ENCODE data around the gene ACOXL.

The ACOXL gene

DNA sequence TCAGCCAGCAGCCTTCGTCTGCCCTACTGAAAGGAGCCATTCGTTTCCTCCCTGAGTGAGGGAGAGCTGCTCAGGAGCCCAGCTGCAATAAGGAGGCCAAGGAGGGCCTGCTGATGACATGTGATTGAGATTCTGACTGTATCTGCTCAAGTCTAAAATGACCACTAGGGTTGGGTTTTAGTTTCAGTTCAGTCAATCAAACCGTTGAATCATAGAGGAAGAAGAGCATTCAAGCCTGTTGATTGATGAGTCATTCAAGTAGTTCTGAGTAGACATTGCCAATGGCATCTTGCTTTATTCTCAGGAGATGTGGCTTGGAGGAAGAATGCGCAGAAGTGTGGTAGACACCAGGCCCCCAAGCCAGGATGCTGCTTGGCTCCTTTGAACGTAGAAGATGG, 368.4 kb downstream of the ACOXL start:
- peak in 1 of 4 experiments; percentile 13 for DNase-seq (ENCODE audit: low read depth in 4 of 4, low spot score in 1 of 4)

- DNase-seq (ENCODE audit: low read depth in 4 of 4, low spot score in 1 of 4), result no peak
Measured at GRCh38 chr2:111101592-111101991, 369.2 kb downstream of the ACOXL start.

DNA sequence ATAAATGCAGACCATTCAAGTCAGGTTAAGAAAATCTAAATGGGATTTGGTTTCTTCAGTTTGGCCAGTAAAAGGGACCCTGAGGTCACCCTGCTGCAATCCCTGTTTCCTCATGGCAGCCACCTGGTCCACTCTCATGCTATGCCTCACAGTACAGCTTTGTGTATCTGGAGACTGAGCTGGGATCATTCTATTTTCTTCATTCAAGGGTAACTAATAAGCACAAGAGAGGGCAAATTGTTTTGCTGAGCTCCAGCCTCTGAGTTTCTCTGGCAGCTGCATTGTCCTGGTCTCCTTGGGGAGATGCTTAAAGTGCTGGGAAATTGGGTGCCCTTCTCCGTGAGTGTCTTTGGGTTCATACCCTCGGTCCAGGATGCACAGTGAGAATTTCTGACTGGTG, 369.8 kb downstream of the ACOXL start:
- DNase-seq (ENCODE audit: low read depth in 4 of 4, low spot score in 1 of 4), result no peak

GRCh38 chr2:111105926-111106325, 373.6 kb downstream of the ACOXL start:
- DNase-seq (ENCODE audit: low read depth in 4 of 4, low spot score in 1 of 4), result no peak

DNA sequence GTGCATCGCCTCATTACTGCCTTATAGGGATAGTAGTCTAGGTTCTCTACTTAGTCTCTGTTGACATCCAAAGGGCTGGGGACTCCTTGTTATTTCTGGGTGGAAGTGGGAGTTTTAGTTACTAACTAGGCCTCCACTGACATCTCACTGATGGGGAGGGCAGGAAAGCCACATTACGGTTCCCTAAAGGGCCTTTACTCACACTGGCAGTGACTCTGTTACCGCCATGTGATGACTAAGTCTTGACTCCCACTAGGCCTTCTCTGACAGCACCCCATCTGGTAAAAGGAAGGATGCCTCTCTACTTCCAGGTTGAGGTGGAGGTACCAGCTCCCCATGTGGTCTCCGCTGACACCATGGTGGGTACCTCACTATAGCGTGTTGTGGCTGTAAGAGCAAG, 374.3 kb downstream of the ACOXL start:
- DNase-seq (ENCODE audit: low read depth in 4 of 4, low spot score in 1 of 4), result peak in 1 of 4 experiments; percentile 5

GRCh38 chr2:111108745-111109271, 376.4 kb downstream of the ACOXL start:
- DNase-seq (ENCODE audit: low read depth in 4 of 4, low spot score in 1 of 4), result no peak

GRCh38 chr2:111111101-111111755, 378.9 kb downstream of the ACOXL start:
- peak in 2 of 4 experiments; percentile 7 to 13 for DNase-seq (ENCODE audit: low read depth in 4 of 4, low spot score in 1 of 4)

GRCh38 chr2:111113838-111114237, 381.5 kb downstream of the ACOXL start:
- DNase-seq (ENCODE audit: low read depth in 4 of 4, low spot score in 1 of 4), result no peak

DNA sequence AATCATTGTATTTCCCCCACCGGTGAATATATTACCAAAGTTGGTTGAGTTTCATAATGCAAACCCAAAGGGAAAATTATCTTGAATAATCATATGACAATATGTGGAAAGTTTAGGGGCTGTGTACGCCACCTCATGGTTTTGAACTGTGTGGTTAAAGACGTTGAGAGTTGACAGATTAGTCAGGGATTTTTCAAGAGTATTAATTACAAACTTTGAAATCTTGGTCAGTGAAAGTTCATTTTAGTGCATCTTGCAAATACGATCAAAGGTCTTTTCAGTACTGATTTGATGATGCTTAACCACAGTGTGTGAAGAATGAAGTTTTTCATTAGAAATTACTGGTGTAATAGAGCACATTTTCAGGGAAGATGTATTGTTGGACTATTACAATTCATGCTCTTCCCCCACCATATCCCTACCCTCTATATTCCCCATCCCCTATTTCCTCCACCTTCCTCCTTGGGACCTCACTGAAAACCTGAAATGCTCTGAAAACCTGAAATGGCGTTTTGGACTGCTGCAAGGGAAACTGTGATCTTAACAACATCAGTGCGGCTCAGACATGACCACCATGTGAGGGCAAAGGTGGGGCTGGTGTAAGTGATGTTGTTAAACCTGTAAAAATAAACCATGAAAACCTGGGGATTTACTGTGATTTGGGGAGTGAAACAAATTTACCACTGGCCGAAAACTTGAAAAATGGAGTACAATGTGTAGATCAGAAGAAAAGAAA, 383.8 kb downstream of the ACOXL start:
- peak in 2 of 4 experiments; percentile 13 to 23 for DNase-seq (ENCODE audit: low read depth in 4 of 4, low spot score in 1 of 4)

DNA sequence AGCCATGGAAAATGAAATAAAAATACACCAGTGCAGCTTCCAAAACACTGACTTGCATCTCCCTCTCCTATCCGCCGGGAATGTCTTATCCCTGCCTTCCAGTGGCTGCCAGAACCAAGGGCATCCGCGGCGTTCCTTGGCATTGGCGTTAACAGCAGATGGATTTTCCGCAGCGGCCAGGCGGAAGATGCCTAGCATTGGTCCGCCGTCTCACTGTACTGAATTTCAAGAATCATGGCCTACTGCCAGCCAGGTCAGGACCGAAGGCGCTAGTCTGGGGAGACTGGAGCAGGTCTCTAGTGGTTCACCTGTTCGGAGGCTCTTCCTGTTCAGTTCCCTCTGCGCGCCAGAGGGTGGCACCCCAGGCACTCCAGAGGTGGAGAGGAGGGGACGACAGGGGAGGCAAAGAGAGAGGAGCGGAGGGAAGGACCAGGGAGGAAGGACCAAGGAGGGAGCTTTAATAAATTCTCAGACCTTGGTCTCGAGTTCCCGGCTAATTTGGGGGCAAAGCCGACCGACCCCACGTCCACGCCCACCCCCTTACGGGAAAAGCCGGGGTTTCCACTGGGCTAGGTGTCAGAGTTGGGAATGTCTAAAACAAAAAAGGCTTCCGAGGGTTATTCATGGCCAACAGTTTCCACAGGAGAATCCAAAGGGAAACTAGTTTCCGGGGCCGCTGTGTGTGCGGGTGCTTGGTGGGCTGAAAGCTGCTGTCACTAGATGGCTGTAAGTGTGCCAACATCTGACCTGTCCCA, 384.6 kb downstream of the ACOXL start:
- DNase-seq (ENCODE audit: low read depth in 4 of 4, low spot score in 1 of 4), result peak in 3 of 4 experiments; percentile 28 to 60 (median 45)

DNA sequence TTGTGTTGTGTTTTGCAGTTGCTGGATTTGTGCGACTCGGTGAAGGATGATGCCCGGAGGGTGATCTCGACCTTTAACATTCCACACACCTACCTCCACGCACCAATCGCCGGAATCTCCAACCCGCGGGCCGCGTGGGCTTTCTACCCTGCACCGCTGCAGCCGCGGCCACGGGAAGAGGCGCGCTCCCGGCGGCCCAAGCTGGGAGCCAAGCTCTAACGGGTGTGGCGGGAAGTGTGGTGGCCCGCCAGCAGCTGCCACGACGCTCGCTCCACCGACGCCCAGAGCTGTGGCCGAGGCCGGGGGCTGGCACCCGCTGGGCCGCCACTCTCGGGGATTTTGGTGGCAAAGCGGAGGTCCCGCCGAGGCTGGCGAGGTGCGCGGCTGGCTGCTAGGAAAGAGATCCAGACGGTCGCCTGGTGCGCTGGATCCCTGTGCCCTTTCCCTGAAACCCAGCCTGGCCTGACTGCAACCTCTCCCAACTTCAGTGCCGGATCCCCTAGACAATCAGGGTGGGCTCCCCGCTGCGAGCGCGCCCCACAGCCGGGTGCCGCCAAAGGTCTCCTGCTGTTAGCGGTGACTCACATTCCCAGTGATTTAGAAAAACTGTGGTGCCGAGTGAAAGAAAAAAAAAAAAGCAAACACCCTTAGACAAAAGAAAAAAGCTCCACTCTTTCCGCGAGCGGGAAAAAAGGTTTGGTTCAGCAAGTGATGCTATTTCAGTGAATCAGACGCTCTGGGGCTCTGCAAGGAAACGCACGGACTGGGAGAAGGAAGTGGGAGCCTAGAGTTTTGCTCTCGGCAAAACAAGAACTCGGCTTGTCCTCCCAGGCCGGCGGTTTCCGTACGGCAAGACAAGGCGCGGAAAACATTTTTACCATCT, 385.5 kb downstream of the ACOXL start:
- DNase-seq (ENCODE audit: low read depth in 4 of 4, low spot score in 1 of 4), result peak in 3 of 4 experiments; percentile 14 to 34 (median 15)

DNA sequence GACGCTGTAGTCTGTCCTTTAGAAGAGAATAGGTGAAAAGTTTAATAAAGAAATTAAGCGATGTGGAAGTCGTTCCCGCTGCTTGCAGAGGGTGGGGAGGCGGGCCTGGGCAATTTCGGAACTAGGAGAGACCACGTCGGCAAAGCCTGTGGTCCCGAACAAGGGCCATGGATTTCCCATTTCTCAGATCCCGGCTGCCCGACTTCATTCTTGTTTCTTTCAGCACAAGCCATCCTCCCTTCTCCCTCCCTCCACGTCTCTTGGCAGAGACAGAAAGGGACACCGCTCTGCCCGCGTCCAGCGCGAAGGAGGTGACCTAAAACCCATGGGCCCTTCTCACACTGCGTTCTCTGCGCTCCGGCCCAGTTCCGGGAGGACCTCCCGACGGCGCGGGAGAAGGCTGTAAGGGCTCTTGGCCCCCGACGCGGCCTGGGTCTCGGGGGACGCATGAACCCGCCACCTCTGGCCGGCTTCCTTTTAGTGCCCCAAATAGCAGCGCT, 386.2 kb downstream of the ACOXL start:
- DNase-seq (ENCODE audit: low read depth in 4 of 4, low spot score in 1 of 4), result no peak

- peak in 2 of 4 experiments; percentile 11 to 12 for DNase-seq (ENCODE audit: low read depth in 4 of 4, low spot score in 1 of 4)
Measured at GRCh38 chr2:111118981-111119821, 386.8 kb downstream of the ACOXL start.

DNA sequence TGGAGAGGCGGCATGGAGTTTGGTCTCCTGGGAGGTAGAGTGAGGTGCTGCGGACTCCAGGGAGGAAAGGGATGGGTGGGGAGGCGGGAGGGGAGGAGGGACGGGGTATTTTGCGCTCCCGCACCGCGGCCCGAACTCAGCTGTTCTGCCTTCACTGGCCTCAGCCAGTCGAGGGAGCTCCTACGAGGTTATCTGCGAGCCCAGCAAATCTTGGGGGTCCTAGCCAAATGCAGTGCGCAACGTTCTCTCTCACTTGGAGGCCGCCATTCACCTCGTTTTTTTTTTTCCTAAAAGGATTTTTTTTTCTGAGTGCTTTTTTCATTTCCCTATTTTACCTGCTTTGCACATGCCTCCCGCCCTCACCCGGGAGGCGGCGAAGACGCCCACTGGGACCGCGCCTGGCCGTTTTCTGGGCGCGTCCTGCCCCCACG, 387.5 kb downstream of the ACOXL start:
- DNase-seq (ENCODE audit: low read depth in 4 of 4, low spot score in 1 of 4), result no peak

GRCh38 chr2:111120253-111121027, 388.1 kb downstream of the ACOXL start, which contains the start of gene BCL2L11:
Gene BCL2L11, plus strand, starts transcription at chr2:111120914. Its CDS starts 2,832 bp downstream, at chr2:111123746.
- peak; percentile 68 to 85 (median 78) for DNase-seq (ENCODE audit: low read depth in 4 of 4, low spot score in 1 of 4)

DNA sequence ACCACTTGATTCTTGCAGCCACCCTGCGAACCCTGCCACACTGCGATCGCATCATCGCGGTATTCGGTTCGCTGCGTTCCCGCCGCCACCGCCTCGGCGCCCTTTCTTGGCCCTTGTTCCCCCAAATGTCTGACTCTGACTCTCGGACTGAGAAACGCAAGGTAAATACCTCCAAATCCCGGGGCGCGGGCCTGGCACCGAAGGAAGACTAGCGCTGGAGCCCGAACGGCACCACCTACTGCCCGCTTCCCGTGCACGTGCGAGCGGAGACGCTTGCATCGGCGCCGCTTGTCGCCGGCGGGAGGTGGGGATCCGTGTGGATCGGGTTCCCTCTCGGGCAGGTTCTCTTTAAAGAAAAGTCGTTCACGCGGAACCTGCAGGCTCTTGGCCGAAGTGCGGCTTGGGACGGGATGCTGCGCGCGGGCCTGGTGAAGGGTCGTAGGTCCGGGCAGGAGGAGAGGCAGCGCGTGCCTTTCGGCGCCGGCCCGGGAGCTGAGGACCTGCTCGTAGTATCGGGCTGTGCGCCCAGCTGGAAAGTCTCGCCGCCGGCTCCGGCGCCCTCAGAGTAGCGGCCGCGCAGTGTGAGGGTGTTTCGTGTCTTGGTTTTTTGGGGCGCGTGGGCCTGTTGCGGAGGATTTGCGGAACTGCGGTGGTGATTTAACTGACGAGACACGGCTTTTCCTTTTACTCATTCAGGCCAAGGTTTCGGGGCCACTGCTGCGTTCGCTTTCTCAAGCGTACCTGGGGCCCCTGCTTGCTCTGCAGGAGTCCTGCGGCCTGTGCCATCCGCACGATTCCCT, 388.9 kb downstream of the ACOXL start:
- DNase-seq (ENCODE audit: low read depth in 4 of 4, low spot score in 1 of 4), result peak in 3 of 4 experiments; percentile 18 to 39 (median 30)

DNA sequence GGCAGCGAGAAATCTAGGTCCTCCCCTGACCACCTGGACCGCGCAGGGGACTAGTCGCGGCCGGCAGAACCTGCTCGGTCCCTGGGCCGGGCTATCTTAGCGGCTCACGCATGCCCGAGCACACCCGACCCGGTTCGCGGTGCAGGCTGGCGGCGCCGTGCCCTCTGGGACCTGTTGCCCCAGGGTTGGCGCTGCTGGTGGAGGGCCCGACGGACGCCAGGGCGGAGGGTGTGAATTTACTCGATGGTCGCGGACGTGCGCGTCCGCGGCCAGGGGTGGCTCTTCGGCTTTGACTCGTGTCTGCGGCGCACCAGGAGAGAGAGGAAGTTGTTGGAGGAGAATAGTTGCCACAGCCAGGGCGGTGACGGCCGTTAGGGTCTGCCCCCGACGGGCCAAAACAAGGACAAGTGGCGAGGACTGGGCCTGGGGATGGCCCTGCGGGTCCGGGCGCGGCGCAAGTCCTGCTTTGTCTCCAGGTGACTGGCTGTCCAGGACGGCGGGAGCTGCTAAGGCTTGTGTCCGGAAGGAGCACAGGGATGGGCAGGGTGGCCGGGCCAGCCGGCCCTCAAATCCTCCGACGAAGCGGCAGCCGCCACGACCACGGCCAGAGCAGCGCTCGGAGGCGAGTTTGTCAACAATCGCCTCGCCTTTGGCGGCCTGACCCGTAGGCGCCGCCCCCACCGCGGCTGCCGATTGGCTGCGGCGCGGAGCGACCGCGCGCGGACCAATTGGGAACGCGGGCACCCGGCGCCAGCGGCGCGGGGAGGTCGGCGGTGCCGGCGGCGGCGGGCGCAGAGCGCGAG, 389.7 kb downstream of the ACOXL start:
- DNase-seq (ENCODE audit: low read depth in 4 of 4, low spot score in 1 of 4), result peak in 3 of 4 experiments; percentile 48 to 74 (median 68)
